Endothelial cell of hepatic sinusoid (primary cell): ENCODE measurements around the gene WDR86.

ENCODE experiments used
- in situ Hi-C: cut with HindIII; loops from 2 replicates; pipeline ENCODE4 v1.10.0; 2017; ENCODE audit warnings: low sequenced_read_pairs

Gene WDR86

GRCh38 chr7:151408839-151409666 is 785 bp downstream of the WDR86 start:
- in situ Hi-C loops, result no loop called here

- in situ Hi-C loops, result no loop called here
Observed at GRCh38 chr7:151408498-151408838, 1.4 kb downstream of the WDR86 start.

GRCh38 chr7:151406886-151407583 is 2.8 kb downstream of the WDR86 start:
- in situ Hi-C loops, result no loop called here

GRCh38 chr7:151406051-151406875 is 3.6 kb downstream of the WDR86 start:
- in situ Hi-C loops, result no loop called here

- in situ Hi-C loops, result no loop called here
Observed at GRCh38 chr7:151405588-151405987, 4.2 kb downstream of the WDR86 start.

- in situ Hi-C loops, result no loop called here
Observed at GRCh38 chr7:151405056-151405455, 4.8 kb downstream of the WDR86 start.

- in situ Hi-C loops, result no loop called here
Observed at GRCh38 chr7:151404216-151405011, 5.4 kb downstream of the WDR86 start.

GRCh38 chr7:151403764-151404163 is 6.1 kb downstream of the WDR86 start:
- in situ Hi-C loops, result no loop called here

GRCh38 chr7:151402029-151402835 is 7.6 kb downstream of the WDR86 start:
- in situ Hi-C loops, result no loop called here

GRCh38 chr7:151400626-151401315 is 9.1 kb downstream of the WDR86 start:
- in situ Hi-C loops, result no loop called here

- in situ Hi-C loops, result no loop called here
Observed at GRCh38 chr7:151399906-151400305, 9.9 kb downstream of the WDR86 start.

- in situ Hi-C loops, result no loop called here
Observed at GRCh38 chr7:151399305-151399601, 10.6 kb downstream of the WDR86 start.

GRCh38 chr7:151398446-151399304 is 11.2 kb downstream of the WDR86 start:
- in situ Hi-C loops, result no loop called here

- in situ Hi-C loops, result no loop called here
Observed at GRCh38 chr7:151397026-151397425, 12.8 kb downstream of the WDR86 start.

GRCh38 chr7:151396328-151396970 is 13.4 kb downstream of the WDR86 start:
- in situ Hi-C loops, result no loop called here

- in situ Hi-C loops, result no loop called here
Observed at GRCh38 chr7:151395036-151395367, 14.8 kb downstream of the WDR86 start.

- in situ Hi-C loops, result no loop called here
Observed at GRCh38 chr7:151394076-151395035, 15.5 kb downstream of the WDR86 start.
